NOMO-1 (cell line): ENCODE results near the gene GDPD1.
"Not testable (repeated sequence)": the region's sequence is repeated elsewhere in the genome, so short reads cannot be mapped to it uniquely, and the experiment has no call there.

Source experiments
- DNase-seq, 2 experiments: peaks; one replicate each; lab custom pipeline; 2025; ENCODE audit not compliant: unreplicated experiment in 2 of 2; lab: John Stamatoyannopoulos, UW

Gene GDPD1

GRCh38 chr17:59238906-59239305 lies 18.6 kb downstream of the GDPD1 start:
- DNase-seq, result no peak

GRCh38 chr17:59244081-59244480 lies 23.8 kb downstream of the GDPD1 start:
- DNase-seq, result no peak

GRCh38 chr17:59254742-59255141 lies 34.4 kb downstream of the GDPD1 start:
- DNase-seq, result no peak

GRCh38 chr17:59257101-59257500 lies 36.8 kb downstream of the GDPD1 start:
- DNase-seq, result no peak

- DNase-seq, result no peak
Observed at GRCh38 chr17:59260722-59261121, 40.4 kb downstream of the GDPD1 start.

- peak in 1 of 2 experiments; percentile 27 for DNase-seq
Observed at GRCh38 chr17:59266745-59267144, 46.4 kb downstream of the GDPD1 start.

- DNase-seq, result no peak
Observed at GRCh38 chr17:59267776-59268175, 47.5 kb downstream of the GDPD1 start.

GRCh38 chr17:59275618-59276017 lies 55.3 kb downstream of the GDPD1 start:
- no peak for DNase-seq

- peak; percentile 87 to 95 for DNase-seq
Observed at GRCh38 chr17:59277031-59277430, 56.7 kb downstream of the GDPD1 start.

- DNase-seq, result peak; percentile 71 to 77
Observed at GRCh38 chr17:59278406-59278805, 58.1 kb downstream of the GDPD1 start.

GRCh38 chr17:59284317-59284716 lies 64.0 kb downstream of the GDPD1 start:
- DNase-seq, result no peak

GRCh38 chr17:59287452-59287851 lies 67.1 kb downstream of the GDPD1 start:
- DNase-seq, result peak in 1 of 2 experiments; percentile 52

GRCh38 chr17:59287891-59288290 lies 67.6 kb downstream of the GDPD1 start:
- DNase-seq, result no peak

- DNase-seq, result no peak
Observed at GRCh38 chr17:59289981-59290301, 69.6 kb downstream of the GDPD1 start.

- not testable (repeated sequence) for DNase-seq
Observed at GRCh38 chr17:59290302-59290998, 70.1 kb downstream of the GDPD1 start.

GRCh38 chr17:59292174-59292523 lies 71.8 kb downstream of the GDPD1 start:
- no peak for DNase-seq

- no peak for DNase-seq
Observed at GRCh38 chr17:59296190-59296589, 75.9 kb downstream of the GDPD1 start.

- DNase-seq, result no peak
Observed at GRCh38 chr17:59298521-59298920, 78.2 kb downstream of the GDPD1 start.

GRCh38 chr17:59299400-59300092 lies 79.2 kb downstream of the GDPD1 start:
- DNase-seq, result no peak

- DNase-seq, result peak in 1 of 2 experiments; percentile 67
Observed at GRCh38 chr17:59300941-59301340, 80.6 kb downstream of the GDPD1 start.

GRCh38 chr17:59304811-59305210 lies 84.5 kb downstream of the GDPD1 start:
- no peak for DNase-seq

- no peak for DNase-seq
Observed at GRCh38 chr17:59310263-59310920, 90.1 kb downstream of the GDPD1 start.
